RWPE2 (cell line): ENCODE results near the gene FBXL17.

Experiments used
- ATAC-seq: fragments of 200-7000 bp; cut with Tn5 transposase; 3 replicates; pipeline ENCODE4 v1.9.1; 2021; ENCODE audit warnings: low read depth
- DNase-seq: peaks from one replicate; pipeline ENCODE4 v3.0.0-alpha.2; 2020; ENCODE audit warnings: low spot score
- H3K27ac ChIP-seq: fragments of 450-650 bp; 2 replicates; pipeline ENCODE4 v1.5.1; 2017; ENCODE audit warnings: mild to moderate bottlenecking; ENCODE audit not compliant: poor library complexity, severe bottlenecking
- H3K27me3 ChIP-seq: fragments of 250-450 bp; sonication (Bioruptor Pico); 2 replicates; pipeline ENCODE4 v1.5.1; 2021; ENCODE audit warnings: mild to moderate bottlenecking, moderate library complexity; ENCODE audit not compliant: insufficient read depth, poor library complexity, severe bottlenecking
- H3K36me3 ChIP-seq: fragments of 250-450 bp; sonication (Bioruptor Pico); 2 replicates; pipeline ENCODE4 v1.5.1; 2020; ENCODE audit warnings: low read depth, mild to moderate bottlenecking, moderate library complexity
- H3K4me1 ChIP-seq: fragments of 250-450 bp; sonication (Bioruptor Pico); 2 replicates; pipeline ENCODE4 v1.5.1; 2021; ENCODE audit warnings: mild to moderate bottlenecking, moderate library complexity; ENCODE audit not compliant: insufficient read depth, poor library complexity, severe bottlenecking
- H3K4me3 ChIP-seq: fragments of 250-450 bp; sonication (Bioruptor Pico); 2 replicates; pipeline ENCODE4 v1.5.1; 2021; ENCODE audit warnings: mild to moderate bottlenecking, moderate library complexity; ENCODE audit not compliant: severe bottlenecking
- H3K9me3 ChIP-seq: fragments of 250-450 bp; sonication (Bioruptor Pico); 2 replicates; pipeline ENCODE4 v1.5.1; 2021; ENCODE audit warnings: mild to moderate bottlenecking, moderate library complexity; ENCODE audit not compliant: severe bottlenecking
- CTCF ChIP-seq: fragments of 450-650 bp; IDR thresholded peaks from one replicate; pipeline ENCODE4 v1.5.1; 2017; ENCODE audit warnings: mild to moderate bottlenecking, moderate library complexity; ENCODE audit not compliant: poor library complexity, severe bottlenecking

Gene FBXL17

GRCh38 chr5:107835096-107835495 lies 546.8 kb downstream of the FBXL17 start:
- Histone ChIP-seq H3K27me3 (no peaks in the 10 kb centered on the region), H3K9me3 (no peaks in the 10 kb centered on the region), H3K27ac (no peak overlapping the region), H3K4me3 (no peak overlapping the region), H3K4me1 (no peaks in the 10 kb centered on the region), H3K36me3 (no peaks in the 10 kb centered on the region)
- ATAC-seq (no peak), DNase-seq (no peak)
- TF ChIP-seq CTCF: no peak

- Histone ChIP-seq H3K9me3 (no peaks in the 10 kb centered on the region), H3K4me3 (no peak overlapping the region), H3K27me3 (no peaks in the 10 kb centered on the region), H3K27ac (no peak overlapping the region), H3K4me1 (no peaks in the 10 kb centered on the region), H3K36me3 (no peaks in the 10 kb centered on the region)
- ATAC-seq (no peak), DNase-seq (no peak)
- no peak for TF ChIP-seq CTCF
These were observed 549.2 kb downstream of the FBXL17 start for GRCh38 chr5:107832746-107833145.

DNA sequence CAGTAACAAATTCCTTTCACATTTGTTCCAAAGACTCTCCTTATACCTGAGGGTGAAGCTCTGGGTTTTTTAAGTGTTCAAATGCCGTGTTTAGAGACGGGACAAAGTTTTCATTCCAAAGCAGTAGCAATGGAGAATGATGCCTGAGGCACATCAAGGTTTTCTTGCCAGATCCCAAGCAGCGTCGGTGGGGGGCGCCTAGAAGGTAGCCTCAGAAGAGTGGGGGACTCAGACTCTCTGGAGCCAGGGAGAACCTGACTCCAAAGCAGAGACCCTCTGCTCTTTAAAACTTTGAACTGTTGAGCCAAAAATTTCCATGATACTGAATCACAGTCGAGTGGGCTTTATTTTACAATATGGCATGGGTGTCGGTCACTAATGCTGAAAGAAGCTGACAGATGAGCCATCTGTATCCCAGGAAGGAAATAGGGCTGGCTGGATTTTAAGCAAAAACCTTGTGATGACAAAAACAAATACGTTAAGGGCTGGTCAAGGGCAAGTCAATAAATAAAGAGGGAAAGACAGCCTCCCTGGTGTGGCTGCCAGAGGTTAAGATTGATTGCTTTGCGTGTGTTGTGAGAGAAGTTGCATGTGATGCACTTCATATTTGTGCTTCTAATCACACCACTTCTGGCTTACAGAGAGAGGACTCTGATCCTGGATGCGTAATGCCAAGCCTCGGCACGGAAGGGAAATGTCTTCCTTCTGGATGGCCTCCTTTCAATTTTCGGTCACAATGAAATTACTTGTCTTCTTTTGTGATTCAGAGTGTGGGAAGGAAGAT lies 550.1 kb downstream of the FBXL17 start:
- no peak for ATAC-seq
- H3K4me3 ChIP-seq: no peak overlapping the region
- no peaks in the 10 kb centered on the region for H3K27me3 ChIP-seq
- no peaks in the 10 kb centered on the region for H3K4me1 ChIP-seq
- DNase-seq: no peak
- no peaks in the 10 kb centered on the region for H3K36me3 ChIP-seq
- H3K27ac ChIP-seq: no peak overlapping the region
- no peaks in the 10 kb centered on the region for H3K9me3 ChIP-seq
- TF ChIP-seq CTCF: no peak

DNA sequence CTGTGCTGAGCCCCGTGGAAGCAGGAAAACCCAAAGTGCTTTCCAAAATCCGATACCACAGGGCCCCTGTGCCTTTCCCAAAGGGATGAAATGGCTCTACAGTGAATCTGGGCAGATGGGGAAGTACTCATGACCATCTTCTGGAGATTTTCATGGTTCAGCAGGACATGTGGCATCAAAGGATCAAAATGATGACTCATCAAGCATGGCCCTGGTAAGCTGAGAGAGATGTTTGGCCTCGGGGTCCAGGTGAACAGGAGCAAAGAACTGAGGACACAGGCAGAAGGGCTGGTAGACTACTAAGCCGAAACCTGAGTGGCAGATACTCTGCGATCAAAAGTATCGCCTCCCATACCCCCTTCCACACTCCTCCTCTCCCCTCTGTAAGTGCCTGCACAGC lies 551.1 kb downstream of the FBXL17 start:
- no peaks in the 10 kb centered on the region for H3K4me1 ChIP-seq
- DNase-seq (no peak), ATAC-seq (no peak)
- no peak overlapping the region for H3K4me3 ChIP-seq
- no peaks in the 10 kb centered on the region for H3K36me3 ChIP-seq
- no peaks in the 10 kb centered on the region for H3K27me3 ChIP-seq
- TF ChIP-seq CTCF: no peak
- no peaks in the 10 kb centered on the region for H3K9me3 ChIP-seq
- H3K27ac ChIP-seq: no peak overlapping the region

DNA sequence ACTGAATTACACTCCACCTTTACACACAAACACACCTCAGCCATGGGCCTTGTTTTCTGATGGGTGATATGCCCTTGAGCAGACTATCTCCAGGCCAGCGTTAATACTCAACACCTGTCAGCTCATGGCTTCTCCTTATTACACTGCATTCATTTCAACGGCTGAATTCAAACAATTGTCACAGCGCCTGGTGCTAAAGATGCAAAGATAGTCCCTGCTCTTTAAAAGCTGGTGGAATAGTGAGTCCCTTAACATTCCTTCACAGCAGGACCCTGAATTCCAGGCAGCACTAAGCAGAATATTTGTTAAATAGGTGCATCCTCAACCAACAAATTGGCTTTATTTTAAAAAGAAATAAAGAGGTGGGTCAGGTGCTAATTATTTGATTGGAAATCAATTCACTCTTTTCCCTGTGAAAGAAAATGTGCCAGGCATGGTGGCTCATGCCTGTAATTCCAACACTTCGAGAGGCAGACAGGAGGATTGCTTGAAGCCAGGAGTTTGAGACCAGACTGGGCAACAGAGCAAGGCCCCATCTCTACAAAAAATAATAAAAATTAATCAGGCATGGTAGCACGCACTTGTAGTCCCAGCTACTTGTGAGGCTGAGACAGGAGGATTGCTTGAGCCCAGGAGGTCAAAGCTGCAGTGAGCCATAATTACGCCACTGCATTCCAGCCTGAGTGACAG lies 555.4 kb downstream of the FBXL17 start:
- Histone ChIP-seq H3K4me3 (no peak overlapping the region), H3K27me3 (no peaks in the 10 kb centered on the region), H3K9me3 (no peaks in the 10 kb centered on the region), H3K36me3 (no peaks in the 10 kb centered on the region), H3K27ac (no peak overlapping the region), H3K4me1 (no peaks in the 10 kb centered on the region)
- TF ChIP-seq CTCF: no peak
- DNase-seq: no peak
- ATAC-seq: no peak
